Measurements from ENCODE around the gene UBAP1L.
A peak's percentile ranks its signal among the peaks of the same experiment; 100 is the strongest.
"Not testable (repeated sequence)": the region's sequence is repeated elsewhere in the genome, so short reads cannot be mapped to it uniquely, and the experiment has no call there.

Gene UBAP1L

DNA sequence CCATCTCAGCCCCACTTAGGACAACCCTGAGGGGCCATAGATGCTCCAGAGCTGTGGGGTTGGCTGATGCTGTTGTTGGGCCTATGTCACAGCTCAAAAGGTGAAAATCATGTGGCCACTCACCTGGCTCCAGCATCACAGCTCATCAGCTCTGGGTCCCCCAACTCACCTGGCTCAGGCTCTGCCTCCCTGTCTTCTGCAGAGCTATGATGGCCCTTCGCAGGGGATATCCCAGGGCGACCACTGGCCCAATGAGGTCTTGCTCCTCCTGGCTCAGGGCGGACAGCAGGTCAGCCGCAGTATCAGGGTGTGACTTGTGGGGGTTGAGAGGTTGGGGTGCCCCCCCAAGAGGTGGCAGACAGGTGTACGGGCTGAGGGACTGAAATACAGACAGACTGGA, 15.7 kb downstream of the UBAP1L start:
- no peak for DNase-seq

- no peak for DNase-seq
Measured at GRCh38 chr15:65097651-65098263, 17.2 kb downstream of the UBAP1L start.

DNA sequence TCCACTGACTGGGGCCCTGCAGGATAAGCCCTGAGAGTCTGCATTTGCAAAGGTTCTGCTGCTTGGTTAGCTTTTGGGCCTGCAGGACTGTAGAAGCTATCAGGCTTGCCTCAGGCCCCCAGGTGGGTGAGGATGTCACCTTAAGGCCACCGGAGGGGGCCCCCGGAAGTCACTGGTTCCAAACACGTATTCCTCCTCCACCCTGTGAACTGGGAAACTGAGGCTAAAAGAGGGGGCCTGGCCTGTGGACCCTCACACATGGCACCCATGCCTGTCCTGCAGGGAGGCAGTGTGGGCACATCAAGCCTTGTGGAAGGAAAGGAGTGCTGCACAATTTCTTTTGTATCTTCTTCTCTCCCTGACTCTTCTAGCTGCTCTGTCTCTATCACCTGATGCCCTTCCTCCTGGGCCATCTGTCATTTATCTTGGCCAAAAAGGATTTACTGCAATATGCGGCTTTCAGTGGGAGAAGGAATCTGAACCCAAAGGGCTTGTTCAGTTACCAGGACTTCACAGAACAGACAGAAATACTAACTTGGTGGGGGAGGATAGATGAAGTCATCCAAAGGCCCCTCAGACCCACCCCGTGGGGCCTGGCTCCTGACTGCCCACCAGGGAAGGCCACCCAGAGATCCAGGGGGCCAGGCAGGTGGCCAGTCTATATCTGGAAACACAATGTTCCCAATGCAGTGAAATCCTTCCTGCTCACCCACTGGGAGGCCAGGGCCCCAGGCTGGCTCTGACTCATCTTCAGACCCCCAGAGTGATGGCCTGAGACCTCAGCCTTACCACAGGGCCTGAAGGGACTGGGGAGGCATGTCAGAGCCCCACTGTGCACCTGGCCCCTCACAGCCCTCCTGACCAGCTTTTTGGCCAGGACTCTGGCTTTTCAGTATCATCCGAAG, 18.3 kb downstream of the UBAP1L start:
- DNase-seq = no peak

- DNase-seq = no peak
Measured at GRCh38 chr15:65095747-65096104, 19.3 kb downstream of the UBAP1L start.

DNA sequence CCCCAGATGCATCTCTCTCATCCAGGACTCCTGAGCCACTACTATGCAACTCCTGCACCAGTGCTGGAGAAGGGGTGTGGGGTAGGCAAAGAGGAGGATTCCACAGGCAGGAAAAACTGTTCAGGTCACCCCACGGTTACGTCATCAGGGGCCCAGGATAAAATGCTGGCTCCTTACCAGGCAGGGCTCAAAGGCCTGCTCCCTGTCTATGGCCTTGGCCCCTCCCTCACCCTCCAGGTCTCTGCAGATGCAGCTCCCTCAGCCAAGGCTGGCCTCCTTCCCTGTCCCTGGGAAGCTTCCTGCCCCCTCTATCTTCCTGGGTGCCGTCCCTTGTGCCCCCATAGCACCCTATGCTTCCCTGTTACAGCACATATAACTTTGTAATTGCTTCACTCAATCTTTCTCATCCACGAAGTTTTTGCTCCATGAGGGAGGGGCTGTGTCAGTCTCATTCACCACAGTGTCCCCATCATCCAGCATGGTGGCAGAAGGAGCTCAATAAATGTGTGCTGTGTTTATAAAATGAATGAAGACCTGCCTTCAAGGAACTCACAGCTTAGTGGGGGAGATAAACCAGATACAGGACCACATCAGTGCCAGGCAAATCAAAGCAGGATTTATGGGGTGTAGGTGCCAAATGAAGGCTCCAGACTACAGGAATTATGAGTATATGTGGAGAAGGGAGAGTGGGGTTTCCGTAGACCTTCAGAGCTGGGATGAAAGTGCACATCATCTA, 19.8 kb downstream of the UBAP1L start:
- DNase-seq = no peak

DNA sequence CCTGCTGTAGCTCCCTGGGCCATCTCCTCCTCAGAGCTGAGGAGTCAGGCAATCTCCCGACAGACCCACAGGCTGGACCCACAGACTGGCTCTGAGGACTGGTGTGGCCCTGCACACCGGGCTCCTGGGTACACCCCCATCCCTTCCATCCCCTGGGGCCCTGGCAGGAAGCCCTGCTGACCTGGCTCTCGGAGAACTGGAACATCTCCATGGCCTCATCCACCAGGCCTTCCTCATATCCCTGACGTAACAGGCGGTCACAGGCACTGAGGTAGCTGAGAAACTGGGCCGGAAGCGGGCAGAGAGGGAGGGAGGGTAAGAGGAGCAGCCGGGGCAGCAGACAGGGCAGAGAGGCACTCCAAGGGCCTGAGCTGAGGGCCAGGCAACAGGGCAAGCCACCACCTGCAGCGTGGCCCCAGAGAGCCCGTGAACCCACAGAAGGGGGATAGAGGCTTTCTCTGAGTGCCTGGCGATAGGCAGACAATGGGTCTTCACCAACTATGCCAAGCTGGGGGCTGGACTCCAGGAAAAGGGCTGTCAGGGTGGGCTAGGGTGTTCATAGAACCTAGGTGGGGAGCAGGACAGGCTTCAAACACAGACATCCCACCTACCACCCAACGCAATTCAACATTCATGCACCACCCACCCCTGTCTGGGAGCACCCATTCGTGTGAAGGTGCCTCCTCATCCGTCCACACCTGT, 20.6 kb downstream of the UBAP1L start:
- no peak for DNase-seq

- DNase-seq = not testable (repeated sequence)
Measured at GRCh38 chr15:65093793-65094170, 21.2 kb downstream of the UBAP1L start.

GRCh38 chr15:65092911-65093792, 21.8 kb downstream of the UBAP1L start:
- DNase-seq = no peak

DNA sequence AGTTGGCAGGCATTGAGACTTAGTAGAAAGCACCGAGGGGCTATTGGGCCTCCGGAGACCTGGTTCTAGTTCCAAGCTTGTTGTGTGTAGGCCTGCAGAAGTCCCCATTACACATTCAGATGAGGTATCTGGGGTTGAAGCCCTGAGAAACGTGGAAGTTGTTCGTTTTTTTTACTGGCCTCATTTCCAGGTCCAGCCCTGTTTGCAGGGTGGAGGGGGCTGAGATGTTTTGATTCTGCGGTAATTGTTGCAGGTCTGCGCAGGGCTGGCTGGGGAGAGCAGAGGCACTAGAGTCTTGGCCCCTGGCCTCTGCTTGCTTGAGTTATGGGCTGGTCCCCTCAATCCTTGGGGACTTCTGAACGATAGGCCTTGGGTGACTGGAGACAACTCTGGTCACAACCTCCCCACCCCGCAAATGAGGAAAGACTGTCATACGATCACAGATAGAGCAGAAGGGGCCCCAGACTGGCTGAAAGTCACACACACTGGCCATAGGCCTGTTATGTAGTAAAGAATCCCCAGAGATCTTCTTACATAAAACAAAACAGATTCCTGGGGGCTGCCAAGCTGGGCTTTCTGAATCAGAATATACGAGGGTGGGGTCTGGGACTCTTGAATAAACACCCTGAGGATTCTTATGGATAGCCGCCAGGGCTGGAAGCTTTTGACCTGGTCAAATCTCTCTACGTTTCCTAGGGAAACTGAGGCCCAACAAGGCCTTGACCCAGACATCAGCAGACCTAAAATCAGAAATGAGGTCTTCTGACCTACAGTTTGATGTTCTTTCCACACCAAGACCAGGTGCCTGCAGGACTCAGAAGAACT, 22.8 kb downstream of the UBAP1L start:
- no peak for DNase-seq

DNA sequence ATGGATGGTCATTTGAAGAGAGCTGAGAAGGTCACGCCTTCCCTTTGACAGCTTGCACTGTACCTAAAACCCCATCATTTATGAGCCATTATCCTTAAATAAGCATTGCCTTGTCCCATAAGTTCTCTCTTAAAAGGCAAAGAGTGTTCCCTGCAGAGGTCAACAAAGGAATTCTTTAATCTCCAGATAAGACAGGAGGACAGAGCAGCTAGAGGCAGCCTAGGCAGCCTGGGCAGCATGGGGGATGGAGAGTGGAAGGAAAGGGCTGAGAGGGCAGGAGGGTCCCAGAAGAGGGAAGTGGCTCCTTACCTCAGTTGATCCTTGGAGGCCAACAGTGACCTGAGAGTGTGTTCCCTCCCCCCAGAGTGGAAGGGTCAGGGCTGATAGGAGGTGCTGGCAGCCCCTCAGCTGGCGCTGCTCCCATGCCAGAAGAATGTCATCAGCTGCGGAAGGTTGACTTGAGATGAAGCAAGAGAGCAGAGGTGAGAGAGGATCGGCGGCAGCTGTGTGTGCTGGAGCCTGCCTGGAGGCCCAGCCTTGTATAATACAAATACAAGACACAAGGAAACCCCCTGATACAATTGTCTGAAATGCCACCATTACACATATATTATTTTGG, 25.7 kb downstream of the UBAP1L start:
- no peak for DNase-seq

DNA sequence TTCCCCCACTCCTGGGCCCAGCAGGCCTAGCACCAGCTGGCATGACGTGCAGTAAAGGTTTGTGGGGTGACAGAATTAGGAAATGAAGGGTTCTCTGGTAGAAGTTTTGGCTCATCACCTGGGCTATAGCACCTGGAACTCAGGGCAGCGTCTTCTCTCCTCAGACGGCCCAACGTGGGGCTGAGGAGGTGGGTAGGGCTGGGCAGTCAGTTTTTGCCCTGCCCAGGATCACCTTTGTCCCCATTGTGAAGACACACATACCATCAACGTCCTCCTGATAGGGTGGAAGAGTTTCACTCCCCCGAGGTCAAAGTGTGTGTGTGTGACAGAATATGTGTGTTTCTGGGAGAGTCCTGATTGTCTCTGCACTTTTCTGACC, 26.4 kb downstream of the UBAP1L start:
- DNase-seq = no peak

- DNase-seq = no peak
Measured at GRCh38 chr15:65087873-65088642, 26.9 kb downstream of the UBAP1L start.

- no peak for DNase-seq
Measured at GRCh38 chr15:65087411-65087810, 27.6 kb downstream of the UBAP1L start.

DNA sequence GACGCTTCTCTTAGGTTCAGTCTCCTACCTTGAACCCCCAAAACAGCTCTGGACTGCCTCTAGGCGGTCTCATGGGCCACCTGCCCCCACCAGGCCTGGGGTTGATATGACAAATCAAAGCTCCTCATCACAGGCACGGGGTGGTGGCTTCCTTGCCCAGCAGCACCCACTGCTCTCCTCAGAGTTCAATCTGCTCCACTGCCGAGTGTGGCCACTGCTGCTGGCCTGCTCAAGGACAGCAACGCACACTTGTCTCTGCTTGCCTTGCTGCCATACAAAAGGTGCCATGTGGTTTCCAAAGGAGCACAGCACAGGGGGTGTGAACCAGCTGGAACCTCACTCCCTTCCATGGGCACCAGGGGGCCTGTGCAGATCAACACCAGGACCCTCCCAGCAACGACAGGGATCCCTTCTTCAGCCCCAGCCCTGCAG, 28.3 kb downstream of the UBAP1L start:
- DNase-seq = no peak

DNA sequence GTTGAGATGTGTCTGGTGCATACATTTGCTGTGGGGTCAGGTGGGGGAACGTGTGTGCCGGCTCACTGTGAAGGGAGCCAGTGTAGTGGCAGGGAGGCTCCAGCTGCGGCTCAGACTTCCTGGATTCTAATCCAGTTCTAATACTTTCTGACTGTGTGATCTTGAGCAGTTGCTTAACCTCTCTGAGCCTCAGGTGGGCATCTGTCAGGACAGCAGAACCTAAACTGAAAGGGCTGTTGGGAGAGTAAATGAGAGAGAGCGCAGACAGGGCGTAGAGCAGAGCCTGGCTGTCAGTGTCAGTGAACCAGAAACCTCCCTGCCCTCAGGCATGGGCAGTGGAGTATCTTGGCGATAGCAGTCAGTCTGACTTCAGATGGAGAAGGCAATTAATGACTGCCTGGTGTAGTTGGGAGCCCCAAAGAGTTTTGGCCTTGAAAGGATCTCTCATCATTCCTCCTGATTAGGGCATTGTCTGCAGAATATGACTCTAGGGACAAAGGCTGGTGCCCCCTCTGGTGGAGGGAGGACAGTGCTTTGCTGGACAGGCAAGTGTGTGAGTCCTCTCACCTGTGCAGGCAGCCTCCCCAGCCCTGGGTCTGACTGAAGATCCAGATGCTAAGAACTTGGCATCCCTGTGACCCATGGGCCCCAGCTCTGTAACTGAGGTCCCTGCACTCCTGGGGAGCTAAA, 28.9 kb downstream of the UBAP1L start:
- peak; percentile 38 for DNase-seq

DNA sequence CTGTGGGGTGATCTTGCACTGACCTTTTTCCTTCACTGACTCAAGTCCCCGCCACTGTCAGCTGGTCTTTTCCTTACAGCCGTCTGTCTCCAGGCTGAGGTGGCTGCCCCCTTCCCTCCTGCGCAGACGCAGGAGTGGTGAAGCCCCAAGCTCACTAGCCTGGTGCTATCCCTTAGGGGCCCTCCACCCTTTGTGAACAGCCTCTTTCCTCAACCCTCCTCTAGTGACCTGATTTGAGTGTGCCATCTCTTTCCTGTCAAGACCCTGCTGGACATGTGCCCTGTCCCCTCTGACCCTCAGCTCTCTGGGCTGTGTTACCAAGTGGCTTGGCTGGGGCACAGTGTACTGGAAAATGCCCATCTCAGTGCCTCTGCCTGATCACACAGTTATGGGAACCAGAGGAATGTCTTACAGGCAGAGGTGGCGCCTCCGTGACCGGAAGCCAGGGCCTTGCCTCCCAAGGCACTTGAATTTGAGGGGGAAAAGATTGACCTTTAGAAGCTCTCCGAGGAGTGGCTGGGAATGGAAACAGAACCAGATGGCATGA, 29.7 kb downstream of the UBAP1L start:
- no peak for DNase-seq

GRCh38 chr15:65084500-65085206, 30.3 kb downstream of the UBAP1L start:
- no peak for DNase-seq

- no peak for DNase-seq
Measured at GRCh38 chr15:65083262-65083701, 31.7 kb downstream of the UBAP1L start.

Data from NCI-H146 (cell line).